IMR-90 (cell line): ENCODE measurements around the gene ZNF609. TPM values are rescaled to one million over a fixed set of nuclear protein-coding genes. Genes with fewer than 3 reads are reported as not detected.

ENCODE experiments used
- ATAC-seq: fragments of 200-7000 bp; cut with Tn5 transposase; 2 replicates; pipeline ENCODE4 v1.9.1; 2020; ENCODE audit warnings: low read depth, mild to moderate bottlenecking, moderate library complexity
- BruUV-seq: library from RNA; stranded (reverse); fragments of 400-500 nt; replicated peaks from 2 replicates; lab custom pipeline; 2021; lab: Mats Ljungman, UMichigan
- CTCF ChIA-PET: fragments of 300-600 bp; formaldehyde crosslinking; extraction: SDS; loops from one replicate; lab custom pipeline; 2021; ENCODE audit warnings: antibody characterized with exemption; lab: Yijun Ruan, JAX
- POLR2A ChIA-PET: fragments of 300-600 bp; sonication (Branson Sonifier 250); formaldehyde crosslinking; loops from one replicate; lab custom pipeline; 2022; ENCODE audit warnings: antibody characterized with exemption; ENCODE audit not compliant: unreplicated experiment; lab: Charles Lee
- DNase-seq: peaks from one replicate; pipeline ENCODE4 v3.0.0; 2013
- H2AFZ ChIP-seq: replicated peaks from 2 replicates; pipeline ENCODE3; 2013; ENCODE audit warnings: low read length, mild to moderate bottlenecking; ENCODE audit not compliant: poor library complexity
- H2AK5ac ChIP-seq: 2 replicates; pipeline ENCODE4 v1.6.1; 2013; ENCODE audit warnings: low read depth, low read length, inconsistent platforms
- H2AK9ac ChIP-seq: replicated peaks from 2 replicates; pipeline ENCODE3; 2013; ENCODE audit warnings: mild to moderate bottlenecking, low read depth, low read length, moderate library complexity; ENCODE audit not compliant: poor library complexity
- H2BK120ac ChIP-seq: 2 replicates; pipeline ENCODE4 v1.6.1; 2013; ENCODE audit warnings: low read depth, low read length, inconsistent platforms
- H2BK15ac ChIP-seq: 3 replicates; pipeline ENCODE4 v1.6.1; 2013; ENCODE audit warnings: low read depth, low read length, inconsistent platforms
- H2BK20ac ChIP-seq: 2 replicates; pipeline ENCODE4 v1.6.1; 2013; ENCODE audit warnings: low read depth, mild to moderate bottlenecking, inconsistent platforms, low read length, moderate library complexity
- H2BK5ac ChIP-seq: 2 replicates; pipeline ENCODE4 v1.6.1; 2013; ENCODE audit warnings: mild to moderate bottlenecking, low read depth, low read length, inconsistent platforms; ENCODE audit not compliant: poor library complexity, severe bottlenecking
- H3K14ac ChIP-seq: replicated peaks from 2 replicates; pipeline ENCODE4 v1.6.1; 2013; ENCODE audit warnings: low read depth, low read length, inconsistent platforms
- H3K18ac ChIP-seq: 2 replicates; pipeline ENCODE4 v1.6.1; 2013; ENCODE audit warnings: low read depth, low read length, control low read depth
- H3K23ac ChIP-seq: 2 replicates; pipeline ENCODE4 v1.6.1; 2013; ENCODE audit warnings: low read depth, low read length, inconsistent platforms
- H3K27ac ChIP-seq: 2 replicates; pipeline ENCODE4 v1.5.1; 2013; ENCODE audit warnings: mild to moderate bottlenecking, control low read depth, low read length; ENCODE audit not compliant: insufficient read depth
- H3K27me3 ChIP-seq: 2 replicates; pipeline ENCODE4 v1.6.1; 2013; ENCODE audit warnings: low read length; ENCODE audit not compliant: control insufficient read depth, insufficient read depth
- H3K36me3 ChIP-seq: 2 replicates; pipeline ENCODE4 v1.6.1; 2013; ENCODE audit warnings: low read length, mixed read lengths; ENCODE audit not compliant: control insufficient read depth, insufficient read depth
- H3K4ac ChIP-seq: 2 replicates; pipeline ENCODE4 v1.6.1; 2013; ENCODE audit warnings: low read depth, low read length, inconsistent platforms
- H3K4me1 ChIP-seq: 2 replicates; pipeline ENCODE4 v1.6.1; 2013; ENCODE audit warnings: low read length, mixed read lengths; ENCODE audit not compliant: control insufficient read depth, insufficient read depth
- H3K4me2 ChIP-seq: 2 replicates; pipeline ENCODE4 v1.6.1; 2013; ENCODE audit warnings: low read depth, mild to moderate bottlenecking, control low read depth, low read length, moderate library complexity
- H3K4me3 ChIP-seq: 2 replicates; pipeline ENCODE4 v1.5.1; 2013; ENCODE audit warnings: low read depth, mild to moderate bottlenecking, control low read depth, low read length, moderate library complexity; ENCODE audit not compliant: insufficient read depth
- H3K56ac ChIP-seq: 2 replicates; pipeline ENCODE4 v1.6.1; 2013; ENCODE audit warnings: low read length, inconsistent platforms; ENCODE audit not compliant: insufficient read depth; ENCODE audit errors: extremely low read depth
- H3K79me1 ChIP-seq, 2 experiments: 2 replicates each; pipeline ENCODE4 v1.6.1; 2013; ENCODE audit warnings: low read length in 2 of 2, inconsistent platforms in 1 of 2, low read depth in 1 of 2
- H3K9ac ChIP-seq: 2 replicates; pipeline ENCODE4 v1.6.1; 2013; ENCODE audit warnings: low read depth, low read length, control low read depth
- H3K9me1 ChIP-seq: 2 replicates; pipeline ENCODE4 v1.6.1; 2013; ENCODE audit warnings: low read length, inconsistent platforms; ENCODE audit not compliant: insufficient read depth
- H3K9me3 ChIP-seq: 2 replicates; pipeline ENCODE4 v1.6.1; 2013; ENCODE audit warnings: low read length; ENCODE audit not compliant: control insufficient read depth, insufficient read depth
- H4K20me1 ChIP-seq: 2 replicates; pipeline ENCODE4 v1.6.1; 2013; ENCODE audit warnings: low read length, inconsistent platforms; ENCODE audit not compliant: insufficient read depth
- H4K5ac ChIP-seq: 2 replicates; pipeline ENCODE4 v1.6.1; 2013; ENCODE audit warnings: mild to moderate bottlenecking, low read depth, low read length, control low read depth
- H4K8ac ChIP-seq, 2 experiments: 2 replicates each; pipeline ENCODE4 v1.6.1; 2013; ENCODE audit warnings: low read depth in 2 of 2, low read length in 2 of 2, control low read depth in 1 of 2, inconsistent platforms in 1 of 2
- H4K91ac ChIP-seq: 2 replicates; pipeline ENCODE4 v1.6.1; 2013; ENCODE audit warnings: low read depth, low read length, inconsistent platforms; ENCODE audit not compliant: insufficient read depth
- MAFK ChIP-seq: IDR thresholded peaks from 2 replicates; pipeline ENCODE4 v1.6.1; 2012; ENCODE audit warnings: low read depth, low read length, improper control_type of control experiment
- USF2 ChIP-seq: fragments of 150-350 bp; IDR thresholded peaks from 2 replicates; pipeline ENCODE4 v1.6.1; 2017; ENCODE audit warnings: mild to moderate bottlenecking, antibody characterized with exemption, low read length, low read depth
- WGBS, 2 experiments: methylation state at CpG; one replicate each; pipeline versions ENCODE4 v1.1.5 to v1.1.7; 2013; ENCODE audit warnings: missing lambda C conversion rate in 2 of 2; ENCODE audit not compliant: insufficient read length in 1 of 2; ENCODE audit errors: extremely low coverage in 2 of 2; 5-methylcytosine and 5-hydroxymethylcytosine counted together
- dilution Hi-C: fragments of 300-500 bp; cut with HindIII; formaldehyde crosslinking; loops from one replicate; pipeline ENCODE4 v1.14.3; 2018; ENCODE audit warnings: low sequenced_read_pairs; ENCODE audit not compliant: unreplicated experiment
- in situ Hi-C: fragments of 300-500 bp; cut with MboI; formaldehyde crosslinking; loops from 3 replicates; pipeline ENCODE4 v1.14.3; 2019; ENCODE audit warnings: low sequenced_read_pairs, inconsistent platforms, mixed read lengths
- intact Hi-C: fragments of 100-400 bp; cut with micrococcal nuclease; formaldehyde crosslinking; loops from 2 replicates; pipeline ENCODE4 v1.10.0; 2022
- polyA plus RNA-seq, 3 experiments: library from polyadenylated mRNA; depleted of rRNA; stranded (reverse); fragments of >200 nt; gene quantifications; 2 replicates each; pipeline ENCODE4 v1.2.3, GENCODE V29; 2012; ENCODE audit warnings: low replicate concordance in 1 of 3
- total RNA-seq: library from RNA; depleted of rRNA; stranded (reverse); fragments of >200 nt; gene quantifications from 2 replicates; pipeline ENCODE4 v1.2.3, GENCODE V29; 2012

The ZNF609 gene
- total and polyA plus RNA-seq, 2 of the 4 experiments (the other 2 are of a cell fraction), result 10.4 to 12.5 TPM

- Histone ChIP-seq H3K9me1 (peaks cover 21% of the 10 kb centered on the region), H2AK5ac (no peak overlapping the region), H2BK15ac (no peak overlapping the region), H2BK5ac (no peak overlapping the region), H2AFZ (no peak overlapping the region), H2BK20ac (no peak overlapping the region), H3K79me1 (peaks cover 12 to 36% of the 10 kb centered on the region in 2 experiments; a peak in 3 of 4 replicates), H3K56ac (no peak overlapping the region), H3K27ac (no peak overlapping the region), H3K9ac (no peak overlapping the region), H3K27me3 (no peaks in the 10 kb centered on the region), H3K14ac (no peak overlapping the region), H4K8ac (no peak overlapping the region), H3K18ac (no peak overlapping the region), H3K9me3 (no peaks in the 10 kb centered on the region), H4K5ac (no peak overlapping the region), H3K4ac (no peak overlapping the region), H3K4me2 (no peak overlapping the region), H4K91ac (no peak overlapping the region), H3K4me1 (peaks cover 15% of the 10 kb centered on the region), H2AK9ac (no peak overlapping the region), H3K4me3 (no peak overlapping the region), H3K36me3 (peaks cover 3% of the 10 kb centered on the region; the same call in 1 of the 2 replicates), H4K20me1 (peaks cover 26% of the 10 kb centered on the region), H2BK120ac (no peak overlapping the region), H3K23ac (no peak overlapping the region)
- BruUV-seq, result no TSS peak
- DNase-seq (no peak), ATAC-seq (no peak)
- in situ Hi-C loops, result no loop called here
- ChIA-PET CTCF (no interaction called here), POLR2A (no interaction called here)
- TF ChIP-seq USF2, result no peak
- TF ChIP-seq MAFK, result no peak
- intact Hi-C loops, result no loop called here
- WGBS, 2 experiments, result no CpG with 5 or more reads among the region's 3 CpGs
- dilution Hi-C loops, result no loop called here
These were observed 244.6 kb downstream of the ZNF609 start for GRCh38 chr15:64705006-64705405.
